ENCODE measurements around the gene TMTC1. TPM values are rescaled to one million over a fixed set of nuclear protein-coding genes. Genes with fewer than 3 reads are reported as not detected.

Gene TMTC1
- total and polyA plus RNA-seq, 2 of the 8 experiments (the other 6 are each of a cell fraction or from before 2014, with no cell fraction given): 15.4 to 20.8 TPM

- TF ChIP-seq RFX5 (IDR thresholded peaks at IDR 0.05; ENCODE audit: borderline replicate concordance, low read depth, low read length) (no peak), HDAC2 (IDR thresholded peaks at IDR 0.05; ENCODE audit: borderline replicate concordance in 1 of 2, low read depth in 2 of 2, low read length in 2 of 2) (no peak), SUZ12 (IDR thresholded peaks at IDR 0.05; ENCODE audit: low read length) (no peak), KDM1A (IDR thresholded peaks at IDR 0.05; ENCODE audit: borderline replicate concordance, low read length) (no peak), FOSL1 (IDR thresholded peaks at IDR 0.05; ENCODE audit: insufficient read depth, low read depth, low read length) (no peak), NANOG (IDR thresholded peaks at IDR 0.05; ENCODE audit: insufficient read depth, low read depth, low read length, poor library complexity, severe bottlenecking) (no peak)
- TF ChIP-seq, protein P1, sequence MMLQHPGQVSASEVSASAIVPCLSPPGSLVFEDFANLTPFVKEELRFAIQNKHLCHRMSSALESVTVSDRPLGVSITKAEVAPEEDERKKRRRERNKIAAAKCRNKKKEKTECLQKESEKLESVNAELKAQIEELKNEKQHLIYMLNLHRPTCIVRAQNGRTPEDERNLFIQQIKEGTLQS (IDR thresholded peaks at IDR 0.05; ENCODE audit: insufficient read depth, low read depth, low read length): no peak
Measured at GRCh38 chr12:29707846-29708245, 75.9 kb downstream of the TMTC1 start (continued).
